Retinal pigment epithelial cell (primary cell): ENCODE data around the gene ST8SIA4.

Experiments
- DNase-seq: peaks from one replicate; pipeline ENCODE4 v3.0.0-alpha.2; 2010; ENCODE audit warnings: low read depth
- H3K4me3 ChIP-seq: 2 replicates; pipeline ENCODE4 v1.5.1; 2011; ENCODE audit warnings: mild to moderate bottlenecking, low read length, control low read depth, moderate library complexity
- CTCF ChIP-seq: conservative IDR thresholded peaks from 2 replicates; pipeline ENCODE4 v1.5.1; 2011; ENCODE audit warnings: low read depth, low read length, control low read depth, inconsistent platforms

The ST8SIA4 gene

GRCh38 chr5:100797861-100798260 lies 105.2 kb downstream of the ST8SIA4 start:
- no peak for TF ChIP-seq CTCF
- H3K4me3 ChIP-seq: no peak overlapping the region
- no peak for DNase-seq

- no peak for TF ChIP-seq CTCF
- DNase-seq: no peak
- no peak overlapping the region for H3K4me3 ChIP-seq
Measured at GRCh38 chr5:100796851-100797250, 106.2 kb downstream of the ST8SIA4 start.

GRCh38 chr5:100794844-100795243 lies 108.2 kb downstream of the ST8SIA4 start:
- no peak for DNase-seq
- H3K4me3 ChIP-seq: no peak overlapping the region
- no peak for TF ChIP-seq CTCF

DNA sequence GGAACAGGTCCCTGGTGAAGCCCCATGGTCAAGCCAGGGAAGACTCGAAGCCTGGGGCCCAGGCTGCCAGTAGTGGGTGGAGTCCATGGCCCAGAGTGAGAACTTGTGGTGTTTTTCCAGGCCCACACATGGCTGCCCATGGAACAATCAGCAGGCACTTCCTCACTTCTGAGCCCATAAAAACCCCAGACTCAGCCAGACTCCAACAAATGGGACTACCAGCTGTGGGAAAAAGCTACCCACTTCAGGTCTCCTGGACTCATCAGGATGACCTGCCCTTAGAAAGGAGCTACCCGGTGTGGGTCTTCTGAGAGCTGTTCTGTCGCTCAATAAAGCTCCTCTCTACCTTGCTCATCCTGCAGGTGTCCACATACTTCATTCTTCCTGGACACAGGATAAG lies 108.9 kb downstream of the ST8SIA4 start:
- TF ChIP-seq CTCF: no peak
- H3K4me3 ChIP-seq: no peak overlapping the region
- DNase-seq: no peak

GRCh38 chr5:100792781-100793180 lies 110.3 kb downstream of the ST8SIA4 start:
- no peak for TF ChIP-seq CTCF

DNA sequence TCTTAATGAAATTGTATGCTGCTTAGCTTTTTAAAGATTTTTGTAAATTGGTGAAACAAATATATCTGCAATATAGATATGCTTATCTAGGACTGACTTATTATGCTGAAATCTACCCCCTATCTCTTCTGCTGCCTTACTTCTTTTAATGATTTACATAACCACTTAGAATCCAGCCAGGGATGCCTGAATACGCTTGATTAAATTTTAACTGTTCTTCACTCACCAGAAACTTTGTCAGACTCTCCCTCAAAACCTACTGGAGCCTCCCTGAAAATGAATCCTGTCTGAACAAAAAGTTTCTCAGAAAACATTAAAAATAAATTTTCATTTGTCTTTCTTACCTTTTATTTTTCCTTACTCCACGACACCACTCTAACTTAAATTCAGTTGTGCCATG lies 111.7 kb downstream of the ST8SIA4 start:
- H3K4me3 ChIP-seq: no peak overlapping the region
- TF ChIP-seq CTCF: no peak
- no peak for DNase-seq

More at GRCh38 chr5:100792781-100793180, 110.3 kb downstream of the ST8SIA4 start:
- no peak overlapping the region for H3K4me3 ChIP-seq
- no peak for DNase-seq

GRCh38 chr5:100790951-100791350 lies 112.1 kb downstream of the ST8SIA4 start:
- no peak for DNase-seq
- H3K4me3 ChIP-seq: no peak overlapping the region
- no peak for TF ChIP-seq CTCF
